CD4-positive, alpha-beta memory T cell (primary cell): ENCODE data around the gene COG1. TPM values are rescaled to one million over a fixed set of nuclear protein-coding genes. Genes with fewer than 3 reads are reported as not detected.

ENCODE experiments used
- CTCF ChIA-PET: fragments of 350-600 bp; sonication (Branson Sonifier 250); formaldehyde crosslinking; loops from one replicate; lab custom pipeline; 2021; ENCODE audit warnings: inconsistent platforms; ENCODE audit not compliant: partially characterized antibody; lab: Charles Lee
- POLR2A ChIA-PET: fragments of 350-600 bp; sonication (Branson Sonifier 250); formaldehyde crosslinking; loops from one replicate; lab custom pipeline; 2021; ENCODE audit not compliant: partially characterized antibody; lab: Charles Lee
- DNase-seq, 5 donors: peaks; one replicate each; pipeline versions ENCODE4 v3.0.0 to v3.0.0-alpha.2; 2020 to 2022; ENCODE audit warnings: mixed read lengths in 1 of 5
- H3K27ac ChIP-seq: one replicate; pipeline ENCODE4 v1.7.0; 2013; ENCODE audit warnings: low read depth, low read length
- H3K27me3 ChIP-seq: 2 replicates; pipeline ENCODE4 v1.7.0; 2013; ENCODE audit warnings: mild to moderate bottlenecking, low read length, moderate library complexity; ENCODE audit not compliant: insufficient read depth
- H3K36me3 ChIP-seq: 2 replicates; pipeline ENCODE4 v1.7.0; 2013; ENCODE audit warnings: mild to moderate bottlenecking, low read length, moderate library complexity; ENCODE audit not compliant: insufficient read depth
- H3K4me1 ChIP-seq: 2 replicates; pipeline ENCODE4 v1.7.0; 2013; ENCODE audit warnings: mild to moderate bottlenecking, low read length, moderate library complexity; ENCODE audit not compliant: insufficient read depth
- H3K4me3 ChIP-seq, 2 donors: one replicate each; pipeline ENCODE4 v1.7.0; 2013; ENCODE audit warnings: low read length in 2 of 2, mild to moderate bottlenecking in 1 of 2
- H3K9me3 ChIP-seq, 2 donors: one replicate each; pipeline ENCODE4 v1.7.0; 2013; ENCODE audit warnings: low read length in 2 of 2, control low read depth in 1 of 2; ENCODE audit not compliant: control insufficient read depth in 1 of 2
- H3K27ac Mint-ChIP-seq, 7 donors: one replicate each; pipeline ENCODE4 v1.8.0; 2020 to 2021; ENCODE audit warnings: mixed read lengths in 7 of 7, mild to moderate bottlenecking in 6 of 7, inconsistent platforms in 3 of 7, moderate library complexity in 3 of 7
- H3K27me3 Mint-ChIP-seq, 2 donors: one replicate each; pipeline ENCODE4 v1.8.0; 2020 to 2021; ENCODE audit warnings: mixed read lengths in 2 of 2
- H3K36me3 Mint-ChIP-seq, 2 donors: one replicate each; pipeline ENCODE4 v1.8.0; 2020 to 2021; ENCODE audit warnings: mixed read lengths in 2 of 2, inconsistent platforms in 1 of 2, mild to moderate bottlenecking in 1 of 2
- H3K4me1 Mint-ChIP-seq, 4 donors: one replicate each; pipeline ENCODE4 v1.8.0; 2020 to 2021; ENCODE audit warnings: mixed read lengths in 4 of 4, mild to moderate bottlenecking in 1 of 4
- H3K4me3 Mint-ChIP-seq, 8 donors: one replicate each; pipeline ENCODE4 v1.8.0; 2020 to 2021; ENCODE audit warnings: mixed read lengths in 8 of 8, mild to moderate bottlenecking in 7 of 8, moderate library complexity in 6 of 8, inconsistent platforms in 3 of 8
- H3K9me3 Mint-ChIP-seq, 8 donors: one replicate each; pipeline ENCODE4 v1.8.0; 2020 to 2021; ENCODE audit warnings: mixed read lengths in 8 of 8, mild to moderate bottlenecking in 5 of 8, inconsistent platforms in 3 of 8, moderate library complexity in 1 of 8
- intact Hi-C: fragments of 100-400 bp; cut with micrococcal nuclease; formaldehyde crosslinking; loops from one replicate; pipeline ENCODE4 v1.15.1; 2023
- polyA plus RNA-seq, 2 donors: library from polyadenylated mRNA; unstranded; fragments of 300-500 nt; fragmentation: Illumina TruSeq; gene quantifications; one replicate each; pipeline ENCODE4 v1.2.3, GENCODE V29; 2021
- total RNA-seq, 2 experiments: library from RNA; stranded (reverse); gene quantifications; one replicate each; pipeline ENCODE4 v1.2.3, GENCODE V29; 2021

The COG1 gene
- total and polyA plus RNA-seq, 4 experiments from 2014 or later = 13.1 to 81.6 (median 57.1) TPM

DNA sequence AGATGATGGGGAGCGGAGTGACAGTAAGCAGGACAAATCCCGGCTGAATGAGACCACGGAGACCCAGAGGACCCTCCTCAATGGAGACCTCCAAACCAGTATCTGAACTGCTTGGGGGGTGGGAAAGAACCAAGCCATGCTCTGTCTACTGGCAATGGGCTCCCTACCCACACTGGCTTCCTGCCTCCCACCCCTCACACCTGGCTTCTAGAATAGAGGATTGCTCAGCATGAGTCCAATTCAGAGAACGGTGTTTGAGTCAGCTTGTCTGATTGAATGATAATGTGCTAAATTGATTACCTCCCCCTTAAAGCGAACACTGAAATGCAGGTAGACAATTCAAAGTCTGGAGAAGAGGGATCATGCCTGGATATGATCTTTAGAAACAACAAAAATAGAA lies 22.5 kb upstream of the COG1 start:
- Histone ChIP-seq H3K4me1 (peaks cover 26% of the 10 kb centered on the region), H3K9me3 (no peaks in the 10 kb centered on the region), H3K27me3 (peaks cover 6% of the 10 kb centered on the region), H3K36me3 (no peaks in the 10 kb centered on the region), H3K27ac (no peak overlapping the region), H3K4me3 (no peak overlapping the region)
- Mint-ChIP-seq H3K27me3 (peaks cover 28 to 34% of the 10 kb centered on the region in 2 donors), H3K27ac (no peak overlapping the region), H3K36me3 (no peaks in the 10 kb centered on the region), H3K4me1 (peaks cover 15 to 34% (median 23%) of the 10 kb centered on the region in 4 donors), H3K9me3 (peaks cover 0 to 2% (median 0%) of the 10 kb centered on the region in 8 donors), H3K4me3 (no peak overlapping the region)
- no peak for DNase-seq
- intact Hi-C loops = no loop called here
- CTCF ChIA-PET = no interaction called here
- POLR2A ChIA-PET = no interaction called here

- no peaks in the 10 kb centered on the region for H3K36me3 ChIP-seq
- H3K27me3 Mint-ChIP-seq = peaks cover 16 to 21% of the 10 kb centered on the region in 2 donors
- no peak overlapping the region for H3K4me3 ChIP-seq
- H3K4me1 Mint-ChIP-seq = peaks cover 6 to 21% (median 10%) of the 10 kb centered on the region in 4 donors
- intact Hi-C loops = no loop called here
- no peaks in the 10 kb centered on the region for H3K36me3 Mint-ChIP-seq
- no peaks in the 10 kb centered on the region for H3K9me3 ChIP-seq
- H3K27ac ChIP-seq = no peak overlapping the region
- ChIA-PET POLR2A (interaction anchor here (1.1 kb wide), 1 partner anchor 60 kb away, joined by 3 read pairs; a partner anchor contains a TSS), CTCF (no interaction called here)
- DNase-seq = no peak
- H3K9me3 Mint-ChIP-seq = peaks cover 0 to 2% (median 0%) of the 10 kb centered on the region in 8 donors
- H3K27ac Mint-ChIP-seq = peak overlapping the region in 3 of 7 donors; percentile 33 to 57 (median 37)
- no peak overlapping the region for H3K4me3 Mint-ChIP-seq
- H3K27me3 ChIP-seq = no peaks in the 10 kb centered on the region
- peaks cover 8% of the 10 kb centered on the region for H3K4me1 ChIP-seq
Observed at GRCh38 chr17:73172252-73172651, 20.6 kb upstream of the COG1 start.

DNA sequence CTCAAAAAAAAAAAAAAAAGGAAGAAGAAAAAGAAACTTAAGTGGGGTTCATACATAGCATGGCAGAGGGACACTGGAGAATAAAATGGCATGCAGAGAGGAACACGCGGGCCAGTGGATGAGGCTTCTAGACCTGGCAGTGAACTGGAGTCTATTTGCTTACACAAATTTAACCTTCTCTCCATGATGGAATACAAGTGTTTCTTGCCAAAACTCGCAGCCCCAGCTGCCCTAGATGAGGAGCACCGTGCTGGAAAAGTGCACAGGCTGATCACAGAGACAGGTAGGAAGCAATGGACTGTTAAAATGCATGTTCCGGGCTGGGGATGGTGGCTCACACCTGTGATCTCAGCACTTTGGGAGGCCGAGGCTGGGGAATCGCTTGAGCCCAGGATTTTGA lies 18.7 kb upstream of the COG1 start:
- Mint-ChIP-seq H3K36me3 (no peaks in the 10 kb centered on the region), H3K4me3 (no peak overlapping the region), H3K27me3 (peaks cover 3 to 7% of the 10 kb centered on the region in 2 donors), H3K9me3 (peaks cover 0 to 2% (median 0%) of the 10 kb centered on the region in 8 donors), H3K4me1 (peaks cover 5 to 17% (median 10%) of the 10 kb centered on the region in 4 donors), H3K27ac (no peak overlapping the region)
- ChIA-PET CTCF (no interaction called here), POLR2A (no interaction called here)
- Histone ChIP-seq H3K4me3 (no peak overlapping the region), H3K27me3 (no peaks in the 10 kb centered on the region), H3K36me3 (no peaks in the 10 kb centered on the region), H3K4me1 (peaks cover 8% of the 10 kb centered on the region), H3K27ac (no peak overlapping the region), H3K9me3 (no peaks in the 10 kb centered on the region)
- DNase-seq = no peak
- intact Hi-C loops = no loop called here

GRCh38 chr17:73175962-73176565 lies 16.8 kb upstream of the COG1 start:
- H3K4me1 ChIP-seq = peaks cover 8% of the 10 kb centered on the region
- H3K4me3 ChIP-seq = no peak overlapping the region
- intact Hi-C loops = no loop called here
- ChIA-PET POLR2A (no interaction called here), CTCF (no interaction called here)
- H3K36me3 ChIP-seq = no peaks in the 10 kb centered on the region
- Mint-ChIP-seq H3K9me3 (peaks cover 0 to 2% (median 0%) of the 10 kb centered on the region in 8 donors), H3K36me3 (no peaks in the 10 kb centered on the region), H3K4me1 (peaks cover 5 to 14% (median 10%) of the 10 kb centered on the region in 4 donors), H3K4me3 (no peak overlapping the region), H3K27me3 (no peaks in the 10 kb centered on the region), H3K27ac (no peak overlapping the region)
- DNase-seq = no peak
- no peaks in the 10 kb centered on the region for H3K27me3 ChIP-seq
- H3K27ac ChIP-seq = no peak overlapping the region
- H3K9me3 ChIP-seq = no peaks in the 10 kb centered on the region

- H3K36me3 Mint-ChIP-seq = no peaks in the 10 kb centered on the region
- Histone ChIP-seq H3K4me1 (no peaks in the 10 kb centered on the region), H3K4me3 (no peak overlapping the region), H3K9me3 (no peaks in the 10 kb centered on the region), H3K27me3 (no peaks in the 10 kb centered on the region), H3K36me3 (no peaks in the 10 kb centered on the region), H3K27ac (no peak overlapping the region)
- ChIA-PET POLR2A (no interaction called here), CTCF (interaction anchor here (0.8 to 2.2 kb wide), 4 partner anchors 9 to 454 kb away, joined by 3 to 8 read pairs (median 4); no protein-coding TSS in a partner anchor)
- no peaks in the 10 kb centered on the region for H3K9me3 Mint-ChIP-seq
- H3K27ac Mint-ChIP-seq = no peak overlapping the region
- H3K4me3 Mint-ChIP-seq = no peak overlapping the region
- H3K4me1 Mint-ChIP-seq = no peaks in the 10 kb centered on the region
- no peak for DNase-seq
- H3K27me3 Mint-ChIP-seq = no peaks in the 10 kb centered on the region
- intact Hi-C loops = no loop called here
Observed at GRCh38 chr17:73179387-73179786, 13.5 kb upstream of the COG1 start.

- H3K27me3 Mint-ChIP-seq = no peaks in the 10 kb centered on the region
- ChIA-PET POLR2A (no interaction called here), CTCF (interaction anchor here (0.8 to 2.2 kb wide), 4 partner anchors 8 to 455 kb away, joined by 3 to 8 read pairs (median 4); no protein-coding TSS in a partner anchor)
- no peaks in the 10 kb centered on the region for H3K9me3 ChIP-seq
- no peaks in the 10 kb centered on the region for H3K36me3 Mint-ChIP-seq
- no peaks in the 10 kb centered on the region for H3K36me3 ChIP-seq
- no peak overlapping the region for H3K27ac Mint-ChIP-seq
- H3K4me3 ChIP-seq = no peak overlapping the region
- no peak for DNase-seq
- no peaks in the 10 kb centered on the region for H3K27me3 ChIP-seq
- intact Hi-C loops = no loop called here
- H3K27ac ChIP-seq = no peak overlapping the region
- no peak overlapping the region for H3K4me3 Mint-ChIP-seq
- no peaks in the 10 kb centered on the region for H3K9me3 Mint-ChIP-seq
- no peaks in the 10 kb centered on the region for H3K4me1 ChIP-seq
- H3K4me1 Mint-ChIP-seq = no peaks in the 10 kb centered on the region
Observed at GRCh38 chr17:73179878-73180277, 13.0 kb upstream of the COG1 start.

DNA sequence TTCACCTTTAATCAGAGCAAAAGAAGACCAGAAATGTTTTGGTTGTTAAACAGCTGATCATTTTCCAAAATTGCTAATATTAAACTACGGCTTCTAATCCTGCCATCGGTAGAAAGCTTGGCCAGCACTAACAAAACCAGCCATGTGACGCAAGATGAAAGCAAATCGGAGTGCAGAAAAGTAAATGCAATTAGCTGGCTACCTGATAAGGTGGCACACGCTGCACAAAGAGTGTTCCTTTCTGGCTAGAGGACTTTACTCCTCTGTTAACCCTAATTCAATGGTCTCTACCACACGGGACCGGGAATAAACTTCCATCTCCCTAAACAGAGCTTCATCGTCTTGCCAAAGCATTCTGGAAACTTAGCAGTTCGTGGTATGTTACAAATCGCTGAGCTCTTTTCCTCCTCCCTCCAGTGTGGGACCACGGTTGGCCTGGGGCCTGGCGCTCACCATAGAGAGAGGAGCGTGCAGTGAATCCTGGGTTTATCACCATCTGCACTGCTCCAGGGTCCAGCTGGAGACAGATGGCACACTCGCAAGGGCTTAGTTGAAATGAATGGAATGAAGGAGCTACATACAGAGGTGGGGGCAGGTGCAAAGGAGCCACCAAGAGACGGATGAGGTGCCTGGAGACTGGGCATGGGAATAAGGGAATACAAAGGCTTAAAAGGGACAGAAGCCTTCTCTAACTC lies 10.1 kb upstream of the COG1 start:
- H3K4me1 ChIP-seq = no peaks in the 10 kb centered on the region
- Mint-ChIP-seq H3K9me3 (no peaks in the 10 kb centered on the region), H3K27me3 (no peaks in the 10 kb centered on the region), H3K4me3 (no peak overlapping the region), H3K27ac (peak overlapping the region in 1 of 7 donors; percentile 66), H3K36me3 (no peaks in the 10 kb centered on the region), H3K4me1 (no peaks in the 10 kb centered on the region)
- intact Hi-C loops = no loop called here
- no peak overlapping the region for H3K27ac ChIP-seq
- H3K36me3 ChIP-seq = no peaks in the 10 kb centered on the region
- H3K4me3 ChIP-seq = no peak overlapping the region
- no peak for DNase-seq
- POLR2A ChIA-PET = no interaction called here
- no peaks in the 10 kb centered on the region for H3K27me3 ChIP-seq
- H3K9me3 ChIP-seq = no peaks in the 10 kb centered on the region
- CTCF ChIA-PET = interaction anchor here (1.6 to 3.4 kb wide), 2 partner anchors 9 to 457 kb away, joined by 4 to 10 read pairs; no protein-coding TSS in a partner anchor
